Fibroblast of skin of scalp (primary cell): ENCODE measurements around the gene CGB1.

ENCODE experiments used
- DNase-seq: peaks from one replicate; pipeline ENCODE4 v3.0.0-alpha.2; 2013

The CGB1 gene

DNA sequence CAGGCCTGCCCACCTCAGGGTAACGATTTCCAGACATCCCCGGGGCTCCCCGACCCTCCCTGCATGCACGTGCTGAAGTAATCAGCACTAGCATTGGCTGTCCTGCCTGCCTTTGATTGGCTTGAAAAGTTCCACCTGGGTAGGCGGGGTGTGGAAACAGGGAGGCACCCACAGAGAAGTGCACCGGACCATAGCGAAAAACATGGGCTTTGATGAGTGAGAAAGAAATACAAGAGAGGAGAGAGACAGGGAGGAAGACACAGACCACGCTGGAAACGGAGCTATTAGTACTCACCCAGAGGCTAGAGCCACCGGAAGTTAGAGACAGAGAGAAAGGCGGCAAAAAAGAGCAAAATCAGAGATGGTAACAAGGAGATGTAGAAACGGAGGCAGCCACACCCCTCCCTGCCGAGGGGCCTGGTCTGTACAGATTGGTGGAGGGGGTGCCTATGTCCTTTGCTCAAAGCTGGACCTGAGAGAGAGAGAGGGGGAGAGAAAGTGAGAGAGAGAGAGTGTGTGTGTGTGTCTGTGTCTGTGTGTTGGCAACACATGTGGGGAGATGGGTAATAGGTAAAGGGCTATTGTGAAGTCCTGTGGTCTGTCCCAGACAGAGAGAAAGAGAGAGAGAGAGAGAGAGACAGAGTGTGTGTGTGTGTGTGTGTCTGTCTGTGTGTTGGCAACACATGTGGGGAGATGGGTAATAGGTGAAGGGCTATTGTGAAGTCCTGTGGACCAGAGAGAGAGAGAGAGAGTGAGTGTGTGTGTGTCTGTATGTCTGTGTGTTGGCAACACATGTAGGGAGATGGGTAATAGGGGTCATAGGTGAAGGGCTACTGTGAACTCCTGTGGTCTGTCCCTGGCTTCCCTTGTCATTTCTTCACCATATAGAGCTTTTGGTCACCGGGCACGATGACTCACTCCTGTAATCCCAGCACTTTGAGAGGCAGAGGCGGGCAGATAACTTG lies 15.5 kb downstream of the CGB1 start:
- DNase-seq = peak; percentile 33

DNA sequence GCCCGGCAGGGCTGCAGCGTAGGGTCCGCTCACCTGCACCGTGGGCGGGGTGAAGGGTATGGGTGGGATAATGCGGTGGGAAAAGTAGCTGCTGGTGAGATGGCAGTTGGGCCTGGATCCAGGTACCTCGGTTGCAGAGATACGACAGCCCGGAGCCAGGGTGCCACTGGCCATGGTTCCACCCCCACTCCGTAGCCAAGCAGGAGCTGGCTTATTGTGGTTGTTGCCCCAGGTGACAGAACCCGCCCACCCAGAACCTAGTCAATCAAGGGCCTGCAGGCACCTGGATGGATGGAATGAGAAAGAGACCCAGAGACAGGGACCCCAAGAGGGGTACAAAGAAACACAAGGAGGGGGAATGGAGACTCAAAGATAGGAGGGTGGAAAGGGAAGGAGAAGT lies 16.4 kb downstream of the CGB1 start:
- no peak for DNase-seq

- DNase-seq = peak; percentile 40
These were observed 17.3 kb downstream of the CGB1 start for GRCh38 chr19:49019242-49019932.

- DNase-seq = peak; percentile 6
These were observed 18.1 kb downstream of the CGB1 start for GRCh38 chr19:49018388-49019241.

DNA sequence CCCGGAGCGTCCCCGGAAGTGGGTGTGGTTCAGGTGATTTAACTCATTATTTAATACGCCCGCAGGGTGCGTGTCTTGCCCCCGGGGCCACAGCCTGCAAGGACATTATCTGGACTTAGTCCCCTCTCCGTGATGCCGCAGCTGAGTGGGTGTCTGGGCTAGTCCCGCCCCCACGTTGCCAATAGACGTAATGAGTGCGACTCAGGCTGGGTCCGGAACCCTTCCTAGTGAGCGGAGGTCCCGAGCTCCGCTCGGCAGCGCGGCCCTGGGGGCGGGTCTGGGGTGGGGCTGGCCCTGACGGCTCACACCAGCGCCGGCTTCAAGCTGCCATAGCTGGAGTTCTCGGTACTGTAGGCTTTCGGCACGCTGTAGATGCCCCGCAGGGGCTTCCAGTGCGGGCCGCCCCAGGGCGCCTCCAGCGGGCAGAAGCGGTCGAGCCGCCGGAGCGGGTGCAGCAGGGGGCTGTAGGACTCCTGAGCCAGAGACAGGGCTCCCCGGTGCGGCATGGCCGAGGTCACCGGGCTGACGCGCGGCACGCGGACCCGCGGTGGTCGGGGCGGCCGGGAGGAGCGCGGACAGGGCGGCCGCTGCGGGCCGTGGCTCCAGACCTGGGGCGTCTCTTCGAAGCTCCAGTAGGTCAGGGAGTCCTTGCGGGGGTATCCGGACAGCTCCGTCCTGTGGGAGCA lies 18.9 kb downstream of the CGB1 start:
- DNase-seq = peak; percentile 69

- DNase-seq = no peak
These were observed 19.5 kb downstream of the CGB1 start, which contains the start of gene LHB for GRCh38 chr19:49017041-49017665. Gene LHB (minus strand): TSS chr19:49017091. CDS start chr19:49017081, 10 bp downstream.

DNA sequence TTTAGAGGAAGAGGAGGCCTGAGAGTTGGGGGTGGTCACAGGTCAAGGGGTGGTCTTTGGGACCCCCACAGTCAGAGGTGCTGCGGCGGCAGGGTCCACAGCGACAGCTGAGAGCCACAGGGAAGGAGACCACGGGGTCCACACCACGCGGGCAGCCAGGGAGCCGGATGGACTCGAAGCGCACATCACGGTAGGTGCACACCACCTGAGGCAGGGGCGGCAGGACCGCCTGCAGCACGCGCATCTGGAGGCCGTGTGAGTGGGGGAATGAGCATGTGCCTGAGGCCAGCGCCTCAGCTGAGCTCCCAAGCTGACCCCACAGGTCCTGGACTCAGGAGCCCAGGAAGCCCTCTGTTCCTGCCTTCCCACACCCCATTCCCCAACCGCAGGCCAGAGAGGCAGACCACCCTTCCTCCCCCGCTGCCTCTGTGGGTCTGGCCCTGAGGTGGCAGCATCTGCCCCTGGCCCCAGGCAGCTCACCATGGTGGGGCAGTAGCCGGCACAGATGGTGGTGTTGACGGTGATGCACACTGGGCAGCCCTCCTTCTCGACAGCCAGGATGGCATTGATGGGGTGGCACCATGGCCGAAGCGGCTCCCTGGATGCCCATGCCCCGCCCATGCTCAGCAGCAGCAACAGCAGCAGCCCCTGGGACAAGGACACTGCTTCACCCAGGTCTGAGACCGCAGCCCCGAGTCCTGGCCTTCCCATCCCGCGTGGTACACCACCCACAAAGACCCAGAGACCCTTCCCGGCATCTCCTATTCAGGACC lies 20.4 kb downstream of the CGB1 start:
- DNase-seq = no peak

DNA sequence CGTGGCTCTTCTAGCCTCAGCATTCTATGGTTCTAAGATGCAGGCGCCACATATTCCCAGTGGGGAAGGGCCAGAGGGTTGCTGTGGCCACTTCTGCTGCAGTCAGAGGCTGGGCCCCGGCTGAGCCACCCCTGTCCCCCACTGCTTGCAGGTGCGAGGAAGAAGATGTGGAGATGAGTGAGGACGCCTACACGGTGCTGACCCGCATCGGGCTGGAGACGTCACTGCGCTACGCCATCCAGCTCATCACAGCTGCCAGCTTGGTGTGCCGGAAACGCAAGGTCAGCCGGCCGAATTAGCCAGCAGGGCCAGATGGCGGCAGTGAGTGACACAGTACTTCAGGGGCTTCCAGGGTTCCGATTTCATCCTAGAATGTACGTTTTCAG lies 21.8 kb downstream of the CGB1 start:
- no peak for DNase-seq

- no peak for DNase-seq
These were observed 22.4 kb downstream of the CGB1 start for GRCh38 chr19:49014123-49014869.

DNA sequence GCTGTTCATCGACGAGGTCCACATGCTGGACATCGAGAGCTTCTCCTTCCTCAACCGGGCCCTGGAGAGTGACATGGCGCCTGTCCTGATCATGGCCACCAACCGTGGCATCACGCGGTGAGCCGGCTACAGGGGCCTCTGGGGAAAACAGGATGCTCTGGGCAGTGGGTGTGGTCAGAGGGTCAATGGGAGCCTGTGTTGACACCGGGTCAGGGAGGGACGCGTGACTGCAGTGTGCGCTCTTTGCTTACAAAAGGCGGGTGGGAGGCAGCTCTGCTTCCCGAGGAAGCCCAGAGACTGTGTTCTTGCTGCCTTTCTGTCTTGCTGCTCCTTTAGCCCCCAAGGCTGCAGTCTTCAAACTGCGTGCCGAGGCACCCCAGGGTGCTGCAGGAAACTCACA lies 25.5 kb downstream of the CGB1 start:
- DNase-seq = no peak

- DNase-seq = no peak
These were observed 26.2 kb downstream of the CGB1 start for GRCh38 chr19:49010453-49010852.

- no peak for DNase-seq
These were observed 26.9 kb downstream of the CGB1 start for GRCh38 chr19:49009828-49010227.

GRCh38 chr19:49006905-49007304 lies 29.8 kb downstream of the CGB1 start:
- DNase-seq = no peak

DNA sequence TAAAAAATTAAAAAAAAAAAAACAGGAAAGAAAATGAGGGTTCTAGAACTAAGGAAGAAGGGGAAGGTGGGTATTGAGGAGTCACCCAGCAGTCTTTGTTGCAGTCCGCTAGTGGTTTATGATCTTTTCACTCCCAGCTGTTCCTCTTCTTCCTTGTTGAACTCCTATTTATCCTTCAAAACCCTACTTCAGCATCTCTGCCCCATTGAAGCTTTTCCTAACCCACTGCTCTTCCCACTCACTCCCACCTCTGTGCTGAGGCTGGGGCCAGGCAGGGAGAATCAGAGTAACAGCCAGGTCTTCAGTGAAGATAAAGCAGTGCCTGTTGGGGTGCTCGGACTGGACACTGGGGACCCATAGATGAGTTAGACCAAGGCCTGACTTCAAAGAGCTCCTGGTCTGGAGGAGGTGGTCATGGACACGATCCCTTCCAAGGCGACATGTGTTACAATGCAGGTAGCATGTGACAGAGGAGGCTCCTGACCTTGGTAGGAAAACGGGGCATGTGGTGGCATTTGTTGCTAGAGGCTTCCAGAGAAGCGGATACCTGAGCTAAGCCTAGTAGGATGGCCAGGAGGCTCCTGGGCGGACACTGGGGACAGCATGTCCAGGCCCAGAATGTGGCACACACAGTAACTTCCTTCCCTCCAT lies 31.6 kb downstream of the CGB1 start:
- DNase-seq = no peak

- no peak for DNase-seq
These were observed 32.6 kb downstream of the CGB1 start for GRCh38 chr19:49004133-49004532.

DNA sequence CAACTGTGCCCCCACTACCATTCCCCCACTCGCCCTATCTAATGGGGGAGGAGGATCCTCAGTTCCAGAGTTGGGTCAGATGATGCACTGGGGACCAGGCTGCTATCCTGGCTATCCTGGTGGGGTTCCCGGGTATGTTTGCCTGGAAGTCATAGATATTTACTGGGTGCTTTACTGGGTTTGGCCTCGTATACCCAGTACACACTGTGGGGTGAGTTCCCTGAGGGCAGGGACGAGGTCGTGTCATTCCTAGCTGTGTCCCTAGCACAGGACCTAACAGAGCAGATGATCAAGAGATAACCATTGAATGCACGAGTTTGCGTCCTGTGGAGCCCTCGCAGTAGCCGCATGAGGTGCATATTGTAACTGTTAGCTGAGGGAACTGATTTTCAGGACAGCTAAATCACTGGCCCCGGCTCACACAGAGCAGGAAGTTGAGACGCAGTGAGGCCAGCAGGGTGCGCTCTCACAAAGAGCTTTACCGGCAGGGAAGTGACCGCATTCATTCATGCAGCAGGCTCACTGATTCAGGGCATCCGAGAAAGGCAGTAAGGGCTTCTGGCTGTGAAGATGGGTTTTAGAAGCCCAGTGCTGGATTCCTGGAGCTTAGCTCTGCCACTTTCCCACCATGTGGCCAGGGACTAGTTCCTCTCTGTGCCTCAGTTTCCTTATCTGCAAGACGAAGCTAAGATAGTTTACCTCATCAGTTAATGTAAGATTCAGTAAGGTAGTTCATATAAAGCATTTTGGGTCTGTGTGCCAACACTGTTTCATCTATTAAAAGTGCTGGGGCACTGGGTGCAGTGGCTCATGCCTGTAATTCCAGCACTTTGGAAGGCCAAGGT lies 37.0 kb downstream of the CGB1 start:
- peak; percentile 73 for DNase-seq

DNA sequence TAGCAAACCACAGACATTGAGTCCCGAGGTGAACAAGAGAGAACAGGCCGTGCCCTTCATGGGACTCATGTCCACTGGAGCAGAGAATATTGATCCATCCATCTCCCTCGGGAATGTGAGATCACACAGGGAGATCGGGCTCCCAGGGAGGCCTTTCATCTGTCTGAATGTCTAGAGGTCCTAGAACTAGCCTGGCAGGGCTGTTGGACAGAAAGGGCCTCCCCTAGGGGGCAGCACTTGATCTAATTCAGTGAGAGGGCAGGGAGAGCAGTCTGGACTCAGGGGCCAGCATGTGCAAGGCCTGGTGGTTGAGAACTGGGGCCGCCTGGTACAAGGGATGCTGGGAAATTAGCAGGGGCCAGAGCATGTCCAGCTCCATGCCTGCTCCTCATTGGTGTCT lies 38.7 kb downstream of the CGB1 start:
- DNase-seq = peak; percentile 61

DNA sequence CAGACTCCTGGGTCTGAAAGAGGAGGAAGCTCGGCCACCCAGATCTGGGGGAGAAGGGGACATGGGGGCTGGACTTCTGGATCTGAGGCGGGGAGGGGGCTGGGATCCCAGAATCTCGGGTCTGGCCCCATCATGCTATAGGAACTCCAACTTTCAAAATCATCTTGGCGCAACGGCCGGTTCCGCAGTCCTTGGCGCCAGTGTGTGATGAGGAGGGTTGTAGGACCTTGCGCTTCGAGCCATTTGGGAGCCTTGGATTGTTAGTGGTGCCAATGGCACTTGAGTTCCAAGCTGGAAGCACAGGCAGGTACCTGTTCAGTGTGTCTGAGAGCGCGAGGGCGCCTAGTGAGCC lies 42.7 kb downstream of the CGB1 start:
- no peak for DNase-seq
